ENCODE results near the gene KIAA1671.
A peak's percentile ranks its signal among the peaks of the same experiment; 100 is the strongest.

KIAA1671 gene

GRCh38 chr22:25077056-25077455 lies 124.5 kb downstream of the KIAA1671 start:
- TF ChIP-seq, protein P1, sequence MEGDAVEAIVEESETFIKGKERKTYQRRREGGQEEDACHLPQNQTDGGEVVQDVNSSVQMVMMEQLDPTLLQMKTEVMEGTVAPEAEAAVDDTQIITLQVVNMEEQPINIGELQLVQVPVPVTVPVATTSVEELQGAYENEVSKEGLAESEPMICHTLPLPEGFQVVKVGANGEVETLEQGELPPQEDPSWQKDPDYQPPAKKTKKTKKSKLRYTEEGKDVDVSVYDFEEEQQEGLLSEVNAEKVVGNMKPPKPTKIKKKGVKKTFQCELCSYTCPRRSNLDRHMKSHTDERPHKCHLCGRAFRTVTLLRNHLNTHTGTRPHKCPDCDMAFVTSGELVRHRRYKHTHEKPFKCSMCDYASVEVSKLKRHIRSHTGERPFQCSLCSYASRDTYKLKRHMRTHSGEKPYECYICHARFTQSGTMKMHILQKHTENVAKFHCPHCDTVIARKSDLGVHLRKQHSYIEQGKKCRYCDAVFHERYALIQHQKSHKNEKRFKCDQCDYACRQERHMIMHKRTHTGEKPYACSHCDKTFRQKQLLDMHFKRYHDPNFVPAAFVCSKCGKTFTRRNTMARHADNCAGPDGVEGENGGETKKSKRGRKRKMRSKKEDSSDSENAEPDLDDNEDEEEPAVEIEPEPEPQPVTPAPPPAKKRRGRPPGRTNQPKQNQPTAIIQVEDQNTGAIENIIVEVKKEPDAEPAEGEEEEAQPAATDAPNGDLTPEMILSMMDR (IDR thresholded peaks at IDR 0.05; ENCODE audit: low read depth, low read length): no peak
- H3K4me3 ChIP-seq (replicated peaks in 1 of 2; ENCODE audit: low read depth in 2 of 2, low read length in 2 of 2): no peak overlapping the region
- DNase-seq (ENCODE audit: low read depth in 2 of 2): no peak

- TF ChIP-seq, protein P1 (IDR thresholded peaks at IDR 0.05; ENCODE audit: low read depth, low read length): no peak
- H3K4me3 ChIP-seq (replicated peaks in 1 of 2; ENCODE audit: low read depth in 2 of 2, low read length in 2 of 2): no peak overlapping the region
- DNase-seq (ENCODE audit: low read depth in 2 of 2): no peak
Observed at GRCh38 chr22:25077964-25078363, 125.4 kb downstream of the KIAA1671 start.

- TF ChIP-seq, protein P1 (IDR thresholded peaks at IDR 0.05; ENCODE audit: low read depth, low read length): no peak
- no peak for DNase-seq (ENCODE audit: low read depth in 2 of 2)
- H3K4me3 ChIP-seq (replicated peaks in 1 of 2; ENCODE audit: low read depth in 2 of 2, low read length in 2 of 2): no peak overlapping the region
Observed at GRCh38 chr22:25078591-25078990, 126.1 kb downstream of the KIAA1671 start.

DNA sequence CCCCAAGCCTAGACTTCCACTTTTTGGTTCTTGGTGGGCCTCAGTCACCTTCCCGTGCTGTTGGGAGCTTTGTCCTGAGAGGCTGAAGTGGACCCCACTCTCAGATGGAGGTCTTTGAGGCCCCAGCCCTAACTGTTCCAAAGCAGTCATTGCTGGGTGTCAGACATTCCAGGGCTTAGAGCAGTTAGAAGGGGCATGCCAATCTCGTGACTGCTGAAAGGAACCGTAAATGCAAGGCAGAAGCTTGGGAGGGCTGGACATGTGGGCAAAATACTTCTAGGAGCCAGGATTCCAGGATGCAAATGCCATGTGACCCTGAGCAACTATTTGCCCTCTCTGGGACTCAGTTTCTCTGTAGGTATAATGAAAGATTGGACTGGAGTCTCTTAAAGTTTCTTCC lies 128.3 kb downstream of the KIAA1671 start:
- TF ChIP-seq, protein P1 (IDR thresholded peaks at IDR 0.05; ENCODE audit: low read depth, low read length): no peak
- H3K4me3 ChIP-seq (replicated peaks in 1 of 2; ENCODE audit: low read depth in 2 of 2, low read length in 2 of 2): no peak overlapping the region
- DNase-seq (ENCODE audit: low read depth in 2 of 2): no peak

DNA sequence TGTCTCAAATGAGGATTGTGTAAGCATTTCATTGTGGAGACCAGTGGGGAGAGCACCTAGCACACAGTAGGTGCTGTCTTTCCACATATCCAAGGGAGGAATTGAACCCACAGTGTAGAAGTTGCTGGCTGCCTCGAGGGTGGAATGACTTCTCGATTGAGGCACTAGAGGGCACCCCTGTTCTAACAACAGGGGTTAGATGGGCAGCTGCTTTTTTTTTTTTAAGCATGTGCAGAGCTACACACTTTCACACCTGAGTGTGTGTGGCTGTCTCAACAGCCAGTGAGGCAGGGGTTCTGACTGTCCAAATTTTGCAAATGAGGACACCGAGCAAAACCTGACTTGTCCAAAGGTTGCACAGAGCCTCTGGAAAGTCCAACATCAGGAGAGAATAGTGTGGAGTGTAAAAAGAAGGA lies 128.9 kb downstream of the KIAA1671 start:
- TF ChIP-seq, protein P1 (IDR thresholded peaks at IDR 0.05; ENCODE audit: low read depth, low read length): peak; percentile 48
- no peak overlapping the region for H3K4me3 ChIP-seq (replicated peaks in 1 of 2; ENCODE audit: low read depth in 2 of 2, low read length in 2 of 2)
- DNase-seq (ENCODE audit: low read depth in 2 of 2): peak; percentile 15 to 47

DNA sequence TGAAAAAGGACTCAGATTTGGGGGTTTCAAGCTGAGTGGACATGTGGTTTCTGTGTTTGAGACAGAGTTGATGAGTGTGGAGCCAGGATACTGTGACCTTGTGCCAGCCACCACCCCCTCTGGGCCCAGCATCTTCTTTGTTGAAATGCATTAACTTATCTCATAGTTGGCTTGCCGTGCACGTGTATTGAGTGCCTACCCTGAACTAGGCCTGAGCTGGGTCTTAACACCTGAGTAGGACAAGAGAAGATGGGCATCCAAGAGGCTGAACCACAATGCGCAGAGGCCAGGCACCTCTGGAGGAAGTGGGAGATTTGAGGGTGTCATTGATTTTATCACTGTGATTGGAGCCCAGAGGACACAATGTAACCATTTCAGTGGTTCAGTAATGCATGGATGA lies 129.6 kb downstream of the KIAA1671 start:
- DNase-seq (ENCODE audit: low read depth in 2 of 2): no peak
- TF ChIP-seq, protein P1 (IDR thresholded peaks at IDR 0.05; ENCODE audit: low read depth, low read length): no peak
- H3K4me3 ChIP-seq (replicated peaks in 1 of 2; ENCODE audit: low read depth in 2 of 2, low read length in 2 of 2): no peak overlapping the region
